Heart left ventricle (tissue), 16 donors: ENCODE data around the gene SLC32A1. TPM values are rescaled to one million over a fixed set of nuclear protein-coding genes. Genes with fewer than 3 reads are reported as not detected.
A peak's percentile ranks its signal among the peaks of the same experiment; 100 is the strongest.

Source experiments
- ATAC-seq, 4 donors: fragments of 200-7000 bp; cut with Tn5 transposase; one replicate each; pipeline ENCODE4 v1.9.1; 2020 to 2022; ENCODE audit warnings: moderate library complexity in 4 of 4, mild to moderate bottlenecking in 3 of 4, moderate number of reproducible peaks in 1 of 4
- DNase-seq, 5 donors: peaks; one replicate each; pipeline ENCODE4 v3.0.0-alpha.2; 2020
- H3K27ac ChIP-seq, 12 donors: fragments of 200-600 bp; sonication (generic) in 4 of 12; one replicate each; pipeline versions ENCODE4 v1.5.0 to v1.8.0; 2016 to 2022; ENCODE audit warnings: mild to moderate bottlenecking in 2 of 12
- H3K27me3 ChIP-seq, 9 donors: fragments of 200-600 bp; sonication (generic) in 2 of 9; one replicate each; pipeline versions ENCODE4 v1.5.1 to v1.8.0; 2016 to 2022; ENCODE audit warnings: mild to moderate bottlenecking in 3 of 9
- H3K36me3 ChIP-seq, 9 donors: fragments of 200-600 bp; sonication (generic) in 2 of 9; one replicate each; pipeline versions ENCODE4 v1.5.0 to v1.8.0; 2018 to 2022; ENCODE audit warnings: mild to moderate bottlenecking in 2 of 9
- H3K4me1 ChIP-seq, 12 donors: fragments of 200-600 bp; sonication (generic) in 4 of 12; one replicate each; pipeline versions ENCODE4 v1.5.0 to v1.8.0; 2016 to 2022; ENCODE audit warnings: mild to moderate bottlenecking in 3 of 12
- H3K4me3 ChIP-seq, 12 donors: fragments of 200-600 bp; sonication (generic) in 4 of 12; one replicate each; pipeline versions ENCODE4 v1.5.0 to v1.8.0; 2017 to 2022; ENCODE audit warnings: mild to moderate bottlenecking in 9 of 12, moderate library complexity in 4 of 12
- H3K9me3 ChIP-seq, 12 donors: fragments of 200-600 bp; sonication (generic) in 4 of 12; one replicate each; pipeline versions ENCODE4 v1.5.0 to v1.8.0; 2016 to 2022; ENCODE audit warnings: mild to moderate bottlenecking in 1 of 12
- POLR2A ChIP-seq, 2 donors: fragments of 450-650 bp; IDR thresholded peaks; one replicate each; pipeline ENCODE4 v1.6.1; 2017; ENCODE audit warnings: antibody characterized with exemption in 2 of 2, mild to moderate bottlenecking in 2 of 2, moderate library complexity in 2 of 2
- WGBS, 4 donors: extraction: QIAGEN DNeasy Blood & Tissue Kit in 2 of 4; methylation state at CpG; one replicate each; pipeline versions ENCODE4 v1.1.5 to v1.1.7; 2013 to 2018; 5-methylcytosine and 5-hydroxymethylcytosine counted together
- intact Hi-C, 10 donors: fragments of 100-400 bp; cut with DNase I; formaldehyde crosslinking; loops; one replicate each; pipeline versions ENCODE4 v1.11.1 to v1.14.2; 2022
- polyA plus RNA-seq, 2 donors: library from polyadenylated mRNA; stranded (reverse); fragments of 200-250 nt; gene quantifications; one replicate each; pipeline ENCODE4 v1.2.3, GENCODE V29; 2013
- total RNA-seq, 9 donors: library from RNA; depleted of rRNA in 2 of 9; stranded (reverse); fragments of >200 nt in 2 of 9; fragmentation: NEBNext Ultra II Directional in 3 of 9; extraction: Animal tissue kit (Norgen Biotek cat#: 25700) in 3 of 9; gene quantifications; one replicate each; pipeline versions ENCODE4 v1.1.0 to v1.2.4, GENCODE V29; 2016 to 2023
- TF ChIP-seq, protein P1 (sequence below), 12 donors: fragments of 200-600 bp; sonication (generic) in 4 of 12; IDR thresholded peaks; one replicate each; pipeline versions ENCODE4 v1.5.0 to v1.8.0; 2018 to 2022; ENCODE audit warnings: antibody characterized with exemption in 12 of 12, mild to moderate bottlenecking in 5 of 12
- donor health status: ischemic (EF 13 %, LVEDD 7.1; RV severe dilation, severe dysfunction).
- donor health status: healthy with polysubstance abuse.
- donor health status: DM: no; HTN: yes; CAD: no.
- donor health status: DM: no; HTN: no; CAD: no.
- donor health status: ischemic (EF 25% LVEDD 6.9; RV normal size, moderate dysfunction).
- donor health status: ischemic (EF 25% LVEDD 5.7; RV mildly dilated, moderate dysfunction).
- donor health status: healthy.
- donor health status: DM: yes; HTN: yes; CAD: no.
- donor health status: ischemic (EF 35%, LVEDD 5.7; RV mildly dilated, moderate dysfunction).
- donor health status: nonischemic (EF 11% LVEDD 7.7; RV severe dilation, severe dysfunction).
- donor health status: DM: yes; HTN: yes; CAD: no.
- donor health status: PGD.
- donor health status: ischemic (EF 29% LVEDD 5.4; RV normal size, mild dysfunction).
- donor health status: nonischemic (EF 23%, LVEDD 6.1; RV moderate dilation, normal function).

The SLC32A1 gene
- total and polyA plus RNA-seq, 11 donors, result not detected

DNA sequence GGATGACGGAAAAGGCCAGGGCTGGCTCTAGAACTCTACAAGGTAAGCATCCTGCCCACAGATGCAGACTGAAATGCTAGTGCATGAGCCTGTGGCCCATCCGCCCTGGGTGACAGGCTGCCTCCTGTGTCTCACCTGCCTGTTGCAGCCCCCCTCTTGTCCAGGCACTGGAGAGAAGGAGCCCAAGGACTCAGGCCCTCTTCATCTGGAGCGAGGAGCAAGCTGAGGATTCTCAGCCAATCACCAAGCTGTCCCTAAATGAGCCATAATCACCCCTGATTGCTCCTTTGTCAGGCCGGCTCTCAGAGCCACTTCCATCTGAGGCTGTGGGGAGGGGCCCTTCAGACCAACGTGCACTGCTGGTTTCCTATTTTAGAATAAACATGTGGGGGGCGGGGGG is 10.0 kb upstream of the SLC32A1 start:
- TF ChIP-seq, protein P1, sequence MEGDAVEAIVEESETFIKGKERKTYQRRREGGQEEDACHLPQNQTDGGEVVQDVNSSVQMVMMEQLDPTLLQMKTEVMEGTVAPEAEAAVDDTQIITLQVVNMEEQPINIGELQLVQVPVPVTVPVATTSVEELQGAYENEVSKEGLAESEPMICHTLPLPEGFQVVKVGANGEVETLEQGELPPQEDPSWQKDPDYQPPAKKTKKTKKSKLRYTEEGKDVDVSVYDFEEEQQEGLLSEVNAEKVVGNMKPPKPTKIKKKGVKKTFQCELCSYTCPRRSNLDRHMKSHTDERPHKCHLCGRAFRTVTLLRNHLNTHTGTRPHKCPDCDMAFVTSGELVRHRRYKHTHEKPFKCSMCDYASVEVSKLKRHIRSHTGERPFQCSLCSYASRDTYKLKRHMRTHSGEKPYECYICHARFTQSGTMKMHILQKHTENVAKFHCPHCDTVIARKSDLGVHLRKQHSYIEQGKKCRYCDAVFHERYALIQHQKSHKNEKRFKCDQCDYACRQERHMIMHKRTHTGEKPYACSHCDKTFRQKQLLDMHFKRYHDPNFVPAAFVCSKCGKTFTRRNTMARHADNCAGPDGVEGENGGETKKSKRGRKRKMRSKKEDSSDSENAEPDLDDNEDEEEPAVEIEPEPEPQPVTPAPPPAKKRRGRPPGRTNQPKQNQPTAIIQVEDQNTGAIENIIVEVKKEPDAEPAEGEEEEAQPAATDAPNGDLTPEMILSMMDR (IDR thresholded peaks at IDR 0.05), result no peak
- no peak for TF ChIP-seq POLR2A (IDR thresholded peaks at IDR 0.05)
- Histone ChIP-seq H3K9me3 (no peaks in the 10 kb centered on the region), H3K4me1 (no peaks in the 10 kb centered on the region), H3K27ac (no peak overlapping the region), H3K4me3 (no peak overlapping the region), H3K27me3 (peaks cover 0 to 62% (median 17%) of the 10 kb centered on the region in 9 donors), H3K36me3 (no peaks in the 10 kb centered on the region)
- WGBS, 4 donors, result 19 to 29% (median 22%) methylated on average over 5 to 6 of the region's 6 CpGs
- DNase-seq (no peak), ATAC-seq (no peak)
- intact Hi-C loops, result no loop called here

DNA sequence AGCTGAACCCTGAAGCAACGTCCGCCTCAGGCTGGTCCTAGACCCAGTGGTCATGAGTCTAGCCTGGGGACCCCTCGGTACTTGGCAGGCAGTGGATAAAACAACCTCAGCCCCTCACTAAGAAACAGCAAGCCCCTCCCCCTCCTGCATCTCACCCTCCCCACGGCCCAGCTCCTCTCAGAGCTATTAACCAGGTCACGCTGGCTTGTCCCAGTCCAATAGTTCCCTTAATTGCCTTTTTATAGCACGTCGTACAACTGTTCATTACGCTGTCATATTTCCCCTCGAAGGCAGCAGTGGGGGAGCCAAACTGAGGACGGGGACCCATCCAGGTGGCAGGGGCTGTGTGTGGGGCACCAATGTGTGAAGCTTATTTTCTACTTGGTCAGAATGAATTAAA is 8.6 kb upstream of the SLC32A1 start:
- no peak overlapping the region for H3K4me3 ChIP-seq
- ATAC-seq (no peak), DNase-seq (no peak)
- H3K4me1 ChIP-seq, result no peaks in the 10 kb centered on the region
- no peaks in the 10 kb centered on the region for H3K9me3 ChIP-seq
- intact Hi-C loops, result no loop called here
- WGBS, 4 donors, result 49 to 62% (median 57%) methylated on average over 10 of the region's 10 CpGs
- peaks cover 0 to 74% (median 27%) of the 10 kb centered on the region in 9 donors for H3K27me3 ChIP-seq
- no peaks in the 10 kb centered on the region for H3K36me3 ChIP-seq
- no peak overlapping the region for H3K27ac ChIP-seq
- TF ChIP-seq POLR2A (IDR thresholded peaks at IDR 0.05), result no peak
- TF ChIP-seq, protein P1 (IDR thresholded peaks at IDR 0.05), result no peak

DNA sequence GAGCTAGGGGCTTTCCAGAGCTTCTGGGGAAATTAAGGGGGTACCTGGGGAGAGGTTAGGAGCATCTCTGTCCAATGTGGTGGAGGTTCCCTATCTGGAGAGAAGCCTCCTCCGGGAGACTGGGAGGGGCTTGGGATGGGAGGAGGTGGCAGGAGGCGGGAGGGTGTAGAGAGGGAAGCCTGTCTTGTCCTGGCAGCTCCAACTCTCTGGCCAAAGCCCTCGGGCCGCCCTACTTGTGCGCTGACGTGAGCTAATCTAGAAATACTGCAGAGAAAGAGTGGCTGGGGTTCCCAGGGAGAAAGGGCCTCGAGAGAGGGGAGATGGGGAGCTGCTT is 1.6 kb upstream of the SLC32A1 start:
- 1 to 3% (median 2%) methylated on average over 7 of the region's 7 CpGs for WGBS, 4 donors
- H3K9me3 ChIP-seq, result no peaks in the 10 kb centered on the region
- peaks cover 0 to 41% (median 4%) of the 10 kb centered on the region in 12 donors for H3K4me1 ChIP-seq
- peaks cover 56 to 98% (median 83%) of the 10 kb centered on the region in 9 donors for H3K27me3 ChIP-seq
- no peak for ATAC-seq
- H3K27ac ChIP-seq, result no peak overlapping the region
- H3K36me3 ChIP-seq, result no peaks in the 10 kb centered on the region
- intact Hi-C loops, result no loop called here
- no peak for DNase-seq
- TF ChIP-seq POLR2A (IDR thresholded peaks at IDR 0.05), result no peak
- H3K4me3 ChIP-seq, result peak overlapping the region in 1 of 12 donors; percentile 1

DNA sequence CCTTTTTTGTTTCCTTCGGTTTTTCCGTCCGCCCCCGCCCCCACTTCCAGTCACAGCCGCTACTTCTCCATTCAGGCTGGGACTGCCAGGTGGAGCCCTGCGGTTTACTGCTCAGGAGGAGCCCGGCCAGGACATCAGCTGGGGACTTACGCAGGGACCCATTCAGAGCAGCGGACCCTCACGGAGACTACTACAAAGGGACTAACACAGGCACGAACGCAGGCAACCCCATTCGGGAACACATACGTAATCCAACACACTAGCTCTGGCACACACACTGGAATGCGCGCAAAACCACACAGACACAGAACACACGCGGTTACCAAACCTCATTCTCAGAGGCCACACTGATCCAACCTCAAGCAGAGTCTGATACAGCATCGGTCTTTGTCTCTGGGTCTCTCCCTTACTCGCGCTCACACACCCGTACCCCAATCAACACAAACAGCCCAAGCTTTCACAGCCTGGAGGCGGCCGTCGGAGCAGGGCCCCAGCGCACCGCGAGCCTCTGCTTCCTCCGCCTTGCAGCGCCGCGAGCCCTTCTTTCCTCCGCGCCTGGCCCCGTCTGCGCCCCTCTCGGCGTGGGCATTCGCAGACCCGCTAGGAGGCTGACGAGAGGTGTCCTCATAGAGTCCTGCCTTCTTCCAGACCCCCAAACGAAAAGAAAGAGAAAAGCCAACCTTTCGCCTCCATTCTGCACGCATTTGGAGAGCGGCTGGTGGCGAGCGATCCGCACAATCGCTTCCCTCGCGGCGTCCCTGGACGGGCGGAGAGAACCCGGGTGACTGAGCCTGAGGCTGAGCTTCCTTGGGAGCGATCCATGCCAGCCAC is 1.1 kb upstream of the SLC32A1 start:
- peak overlapping the region in 1 of 12 donors; percentile 1 for H3K4me3 ChIP-seq
- peaks cover 62 to 98% (median 88%) of the 10 kb centered on the region in 9 donors for H3K27me3 ChIP-seq
- no peak for TF ChIP-seq POLR2A (IDR thresholded peaks at IDR 0.05)
- TF ChIP-seq, protein P1 (IDR thresholded peaks at IDR 0.05), result no peak
- no peaks in the 10 kb centered on the region for H3K9me3 ChIP-seq
- no peaks in the 10 kb centered on the region for H3K36me3 ChIP-seq
- ATAC-seq, result no peak
- H3K4me1 ChIP-seq, result peaks cover 0 to 47% (median 7%) of the 10 kb centered on the region in 12 donors
- intact Hi-C loops, result no loop called here
- DNase-seq, result no peak
- 1 to 2% (median 2%) methylated on average over 50 to 56 of the region's 56 CpGs for WGBS, 4 donors
- H3K27ac ChIP-seq, result no peak overlapping the region
